K562 (cell line): Measurements from ENCODE around the gene IRF1. TPM values are rescaled to one million over a fixed set of nuclear protein-coding genes. Genes with fewer than 3 reads are reported as not detected.

ENCODE experiments used
- GATAD2A ChIP-seq: fragments of 450-650 bp; IDR thresholded peaks from 2 replicates; pipeline ENCODE4 v1.6.1; 2017
- NR3C1 ChIP-seq: sonication (generic); formaldehyde crosslinking; IDR thresholded peaks from 2 replicates; pipeline ENCODE4 v1.8.1; 2022; ENCODE audit warnings: missing genetic modification reagents
- POLR2AphosphoS2 ChIP-seq: IDR thresholded peaks from 2 replicates; pipeline ENCODE4 v1.6.1; 2012; ENCODE audit warnings: low read length, improper control_type of control experiment
- RFX5 ChIP-seq: IDR thresholded peaks from 2 replicates; pipeline ENCODE4 v1.6.1; 2011; ENCODE audit warnings: low read depth, mild to moderate bottlenecking, improper control_type of control experiment, low read length
- TCFL5 ChIP-seq: fragments of 250-450 bp; sonication (Bioruptor Pico); conservative IDR thresholded peaks from 2 replicates; pipeline ENCODE4 v1.6.1; 2021; ENCODE audit warnings: mild to moderate bottlenecking, moderate library complexity, matching md5 sums
- TEAD2 ChIP-seq: fragments of 450-650 bp; IDR thresholded peaks from 2 replicates; pipeline ENCODE4 v1.6.1; 2016; ENCODE audit warnings: missing genetic modification characterization, control low read depth, missing compliant biosample characterization
- TRIM24 ChIP-seq, 2 experiments: fragments of 450-650 bp; IDR thresholded peaks; 2 replicates each; pipeline ENCODE4 v1.6.1; 2016
- ZNF175 ChIP-seq: fragments of 200-800 bp; sonication (Bioruptor generic); IDR thresholded peaks from 2 replicates; pipeline ENCODE4 v1.6.1; 2016; ENCODE audit warnings: low read depth, mild to moderate bottlenecking, missing genetic modification characterization, missing compliant biosample characterization
- ZNF695 ChIP-seq: fragments of 450-650 bp; formaldehyde crosslinking; IDR thresholded peaks from 2 replicates; pipeline ENCODE4 v1.4.0; 2020; ENCODE audit warnings: mild to moderate bottlenecking, moderate library complexity
- polyA plus RNA-seq, 8 experiments: library from polyadenylated mRNA; depleted of rRNA in 4 of 8; stranded (reverse) in 5 of 8; unstranded in 3 of 8; fragments of >200 nt; fragmentation: Nextera tagmentation in 2 of 8; fragmentation: Illumina TruSeq in 1 of 8; extraction: Ambion mirVana in 2 of 8; extraction: Trizol in 1 of 8; gene quantifications; 2 replicates each; pipeline versions ENCODE4 v1.2.1 to v1.2.3, GENCODE V29; 2011 to 2014; ENCODE audit warnings: inconsistent platforms in 1 of 8, missing spikeins in 1 of 8
- total RNA-seq, 7 experiments: library from RNA; depleted of rRNA in 6 of 7; stranded (reverse); fragments of >200 nt in 6 of 7; fragmentation: Illumina TruSeq in 2 of 7; extraction: Trizol in 2 of 7; gene quantifications; 2 replicates each; pipeline versions ENCODE4 v1.2.1 to v1.2.3, GENCODE V29; 2011 to 2021; ENCODE audit warnings: low replicate concordance in 1 of 7
- TF ChIP-seq, protein P1 (sequence below): IDR thresholded peaks from 2 replicates; pipeline ENCODE4 v1.6.1; 2011; ENCODE audit warnings: borderline replicate concordance, low read depth, mild to moderate bottlenecking, moderate library complexity, low read length; ENCODE audit not compliant: insufficient read depth, poor library complexity, severe bottlenecking
- TF ChIP-seq, protein P2 (sequence below): fragments of 450-650 bp; conservative IDR thresholded peaks from 2 replicates; pipeline ENCODE4 v1.6.1; 2016; ENCODE audit warnings: missing genetic modification characterization, low read depth, mild to moderate bottlenecking, missing compliant biosample characterization, moderate library complexity
- TF ChIP-seq, protein P3 (sequence below): sonication (generic); formaldehyde crosslinking; IDR thresholded peaks from 2 replicates; pipeline ENCODE4 v1.8.1; 2023; ENCODE audit warnings: missing genetic modification reagents, mild to moderate bottlenecking, borderline replicate concordance
- TF ChIP-seq, protein P4 (sequence below): fragments of 450-650 bp; IDR thresholded peaks from 2 replicates; pipeline ENCODE4 v1.6.1; 2016; ENCODE audit warnings: antibody characterized with exemption

Gene IRF1
- total and polyA plus RNA-seq, 9 of the 15 experiments (the other 6 are each of a cell fraction or from before 2014, with no cell fraction given): 1.1 to 12.3 (median 5.9) TPM

DNA sequence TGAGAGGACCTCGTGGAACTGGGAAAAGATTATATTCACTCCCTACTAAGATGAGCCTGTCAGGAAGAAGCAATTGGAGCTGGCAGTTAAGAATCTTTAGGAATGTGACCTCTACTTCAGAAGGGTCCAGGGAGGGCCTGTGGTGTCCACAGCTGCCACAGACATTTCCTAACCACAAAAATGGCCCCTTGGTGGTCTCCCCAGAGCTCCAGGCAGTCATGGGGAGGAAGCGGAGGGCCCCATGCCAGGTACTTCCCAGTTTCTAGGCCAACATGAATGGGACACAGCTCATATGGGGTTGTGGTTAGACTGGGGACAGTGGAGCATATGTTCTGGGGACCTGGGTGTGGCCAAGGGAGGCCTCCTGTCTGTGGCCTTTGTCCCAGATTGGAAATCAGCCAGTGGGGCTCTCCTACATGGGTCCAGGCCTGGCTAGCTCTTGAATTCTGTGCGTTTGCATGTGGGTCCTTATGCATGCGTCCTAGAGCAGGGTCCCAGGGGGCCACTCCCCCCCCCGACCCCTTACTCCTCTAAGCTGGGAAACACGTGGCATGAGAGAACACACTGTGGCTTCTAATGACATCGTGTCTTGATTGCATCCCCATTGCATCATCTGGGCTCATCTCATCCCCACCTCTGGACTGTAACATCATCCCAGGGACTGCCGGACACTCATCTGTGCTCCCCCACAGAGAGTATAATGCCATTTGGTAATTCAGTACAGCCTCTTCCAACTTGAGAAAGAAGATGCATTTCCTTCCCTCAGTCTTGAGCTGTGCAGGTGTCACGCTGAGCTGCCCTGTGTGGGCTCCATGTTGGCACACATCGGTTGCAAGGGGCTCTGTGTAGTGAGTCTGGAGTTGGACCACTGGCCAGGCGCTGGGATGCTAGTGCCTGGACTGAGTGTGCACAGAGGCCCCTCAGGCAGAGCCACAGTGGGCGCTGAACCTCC is 31.3 kb downstream of the IRF1 start (continued):
- TF ChIP-seq, protein P1, sequence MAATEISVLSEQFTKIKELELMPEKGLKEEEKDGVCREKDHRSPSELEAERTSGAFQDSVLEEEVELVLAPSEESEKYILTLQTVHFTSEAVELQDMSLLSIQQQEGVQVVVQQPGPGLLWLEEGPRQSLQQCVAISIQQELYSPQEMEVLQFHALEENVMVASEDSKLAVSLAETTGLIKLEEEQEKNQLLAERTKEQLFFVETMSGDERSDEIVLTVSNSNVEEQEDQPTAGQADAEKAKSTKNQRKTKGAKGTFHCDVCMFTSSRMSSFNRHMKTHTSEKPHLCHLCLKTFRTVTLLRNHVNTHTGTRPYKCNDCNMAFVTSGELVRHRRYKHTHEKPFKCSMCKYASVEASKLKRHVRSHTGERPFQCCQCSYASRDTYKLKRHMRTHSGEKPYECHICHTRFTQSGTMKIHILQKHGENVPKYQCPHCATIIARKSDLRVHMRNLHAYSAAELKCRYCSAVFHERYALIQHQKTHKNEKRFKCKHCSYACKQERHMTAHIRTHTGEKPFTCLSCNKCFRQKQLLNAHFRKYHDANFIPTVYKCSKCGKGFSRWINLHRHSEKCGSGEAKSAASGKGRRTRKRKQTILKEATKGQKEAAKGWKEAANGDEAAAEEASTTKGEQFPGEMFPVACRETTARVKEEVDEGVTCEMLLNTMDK: no peak
- TF ChIP-seq TRIM24 (IDR thresholded peaks at IDR 0.05) (peak; percentile 90 to 94), TCFL5 (peak; percentile 18; the same call in 1 of the 2 replicates), ZNF175 (CRISPR knock-in tag) (peak; percentile 97), RFX5 (no peak), ZNF695 (CRISPR knock-in tag) (no peak), POLR2AphosphoS2 (no peak), NR3C1 (CRISPR knock-in tag) (no peak), GATAD2A (no peak; the same call in 1 of the 2 replicates), TEAD2 (tag) (peak; percentile 1; the same call in 1 of the 2 replicates)
- TF ChIP-seq, protein P2, sequence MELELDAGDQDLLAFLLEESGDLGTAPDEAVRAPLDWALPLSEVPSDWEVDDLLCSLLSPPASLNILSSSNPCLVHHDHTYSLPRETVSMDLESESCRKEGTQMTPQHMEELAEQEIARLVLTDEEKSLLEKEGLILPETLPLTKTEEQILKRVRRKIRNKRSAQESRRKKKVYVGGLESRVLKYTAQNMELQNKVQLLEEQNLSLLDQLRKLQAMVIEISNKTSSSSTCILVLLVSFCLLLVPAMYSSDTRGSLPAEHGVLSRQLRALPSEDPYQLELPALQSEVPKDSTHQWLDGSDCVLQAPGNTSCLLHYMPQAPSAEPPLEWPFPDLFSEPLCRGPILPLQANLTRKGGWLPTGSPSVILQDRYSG (tag): peak; percentile 81
- TF ChIP-seq, protein P3, sequence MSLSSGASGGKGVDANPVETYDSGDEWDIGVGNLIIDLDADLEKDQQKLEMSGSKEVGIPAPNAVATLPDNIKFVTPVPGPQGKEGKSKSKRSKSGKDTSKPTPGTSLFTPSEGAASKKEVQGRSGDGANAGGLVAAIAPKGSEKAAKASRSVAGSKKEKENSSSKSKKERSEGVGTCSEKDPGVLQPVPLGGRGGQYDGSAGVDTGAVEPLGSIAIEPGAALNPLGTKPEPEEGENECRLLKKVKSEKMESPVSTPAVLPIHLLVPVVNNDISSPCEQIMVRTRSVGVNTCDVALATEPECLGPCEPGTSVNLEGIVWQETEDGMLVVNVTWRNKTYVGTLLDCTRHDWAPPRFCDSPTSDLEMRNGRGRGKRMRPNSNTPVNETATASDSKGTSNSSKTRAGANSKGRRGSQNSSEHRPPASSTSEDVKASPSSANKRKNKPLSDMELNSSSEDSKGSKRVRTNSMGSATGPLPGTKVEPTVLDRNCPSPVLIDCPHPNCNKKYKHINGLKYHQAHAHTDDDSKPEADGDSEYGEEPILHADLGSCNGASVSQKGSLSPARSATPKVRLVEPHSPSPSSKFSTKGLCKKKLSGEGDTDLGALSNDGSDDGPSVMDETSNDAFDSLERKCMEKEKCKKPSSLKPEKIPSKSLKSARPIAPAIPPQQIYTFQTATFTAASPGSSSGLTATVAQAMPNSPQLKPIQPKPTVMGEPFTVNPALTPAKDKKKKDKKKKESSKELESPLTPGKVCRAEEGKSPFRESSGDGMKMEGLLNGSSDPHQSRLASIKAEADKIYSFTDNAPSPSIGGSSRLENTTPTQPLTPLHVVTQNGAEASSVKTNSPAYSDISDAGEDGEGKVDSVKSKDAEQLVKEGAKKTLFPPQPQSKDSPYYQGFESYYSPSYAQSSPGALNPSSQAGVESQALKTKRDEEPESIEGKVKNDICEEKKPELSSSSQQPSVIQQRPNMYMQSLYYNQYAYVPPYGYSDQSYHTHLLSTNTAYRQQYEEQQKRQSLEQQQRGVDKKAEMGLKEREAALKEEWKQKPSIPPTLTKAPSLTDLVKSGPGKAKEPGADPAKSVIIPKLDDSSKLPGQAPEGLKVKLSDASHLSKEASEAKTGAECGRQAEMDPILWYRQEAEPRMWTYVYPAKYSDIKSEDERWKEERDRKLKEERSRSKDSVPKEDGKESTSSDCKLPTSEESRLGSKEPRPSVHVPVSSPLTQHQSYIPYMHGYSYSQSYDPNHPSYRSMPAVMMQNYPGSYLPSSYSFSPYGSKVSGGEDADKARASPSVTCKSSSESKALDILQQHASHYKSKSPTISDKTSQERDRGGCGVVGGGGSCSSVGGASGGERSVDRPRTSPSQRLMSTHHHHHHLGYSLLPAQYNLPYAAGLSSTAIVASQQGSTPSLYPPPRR (CRISPR knock-in tag): no peak
- TF ChIP-seq, protein P4, sequence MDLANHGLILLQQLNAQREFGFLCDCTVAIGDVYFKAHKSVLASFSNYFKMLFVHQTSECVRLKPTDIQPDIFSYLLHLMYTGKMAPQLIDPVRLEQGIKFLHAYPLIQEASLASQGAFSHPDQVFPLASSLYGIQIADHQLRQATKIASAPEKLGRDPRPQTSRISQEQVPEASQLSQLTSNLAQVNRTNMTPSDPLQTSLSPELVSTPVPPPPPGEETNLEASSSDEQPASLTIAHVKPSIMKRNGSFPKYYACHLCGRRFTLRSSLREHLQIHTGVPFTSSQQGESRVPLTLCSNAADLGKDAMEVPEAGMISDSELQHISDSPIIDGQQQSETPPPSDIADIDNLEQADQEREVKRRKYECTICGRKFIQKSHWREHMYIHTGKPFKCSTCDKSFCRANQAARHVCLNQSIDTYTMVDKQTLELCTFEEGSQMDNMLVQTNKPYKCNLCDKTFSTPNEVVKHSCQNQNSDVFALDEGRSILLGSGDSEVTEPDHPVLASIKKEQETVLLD: no peak
